Fibroblast of pulmonary artery (primary cell): ENCODE measurements around the gene CDK12.
"Not testable (repeated sequence)": the region's sequence is repeated elsewhere in the genome, so short reads cannot be mapped to it uniquely, and the experiment has no call there.

ENCODE experiments used
- DNase-seq: peaks from one replicate; pipeline ENCODE4 v3.0.0-alpha.2; 2010; ENCODE audit warnings: low read depth
- H3K4me3 ChIP-seq: replicated peaks from 2 replicates; pipeline ENCODE4 v1.5.1; 2011; ENCODE audit warnings: low read depth, mild to moderate bottlenecking, control low read depth, low read length, moderate library complexity
- TF ChIP-seq, protein P1 (sequence below): IDR thresholded peaks from 2 replicates; pipeline ENCODE4 v1.5.1; 2011; ENCODE audit warnings: mild to moderate bottlenecking, control low read depth, low read length, inconsistent platforms; ENCODE audit errors: missing control alignments

Gene CDK12

DNA sequence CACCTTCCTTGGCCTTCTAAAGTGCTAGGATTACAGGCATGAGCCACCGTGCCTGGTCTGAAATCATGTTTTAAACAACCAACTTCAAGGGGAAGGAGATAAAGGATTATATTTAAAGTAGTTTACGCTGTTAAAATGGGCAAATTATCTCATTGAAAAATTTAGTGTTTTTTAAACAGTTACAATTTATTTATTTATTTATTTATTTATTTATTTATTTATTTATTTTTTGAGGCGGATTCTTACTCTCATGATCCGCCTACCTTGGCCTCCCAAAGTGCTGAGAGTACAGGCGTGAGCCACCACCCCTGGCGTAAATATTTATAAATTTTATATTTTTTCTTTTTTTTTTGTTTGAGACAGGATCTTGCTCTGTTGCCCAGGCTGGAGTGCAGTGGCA lies 22.2 kb downstream of the CDK12 start:
- no peak overlapping the region for H3K4me3 ChIP-seq
- TF ChIP-seq, protein P1, sequence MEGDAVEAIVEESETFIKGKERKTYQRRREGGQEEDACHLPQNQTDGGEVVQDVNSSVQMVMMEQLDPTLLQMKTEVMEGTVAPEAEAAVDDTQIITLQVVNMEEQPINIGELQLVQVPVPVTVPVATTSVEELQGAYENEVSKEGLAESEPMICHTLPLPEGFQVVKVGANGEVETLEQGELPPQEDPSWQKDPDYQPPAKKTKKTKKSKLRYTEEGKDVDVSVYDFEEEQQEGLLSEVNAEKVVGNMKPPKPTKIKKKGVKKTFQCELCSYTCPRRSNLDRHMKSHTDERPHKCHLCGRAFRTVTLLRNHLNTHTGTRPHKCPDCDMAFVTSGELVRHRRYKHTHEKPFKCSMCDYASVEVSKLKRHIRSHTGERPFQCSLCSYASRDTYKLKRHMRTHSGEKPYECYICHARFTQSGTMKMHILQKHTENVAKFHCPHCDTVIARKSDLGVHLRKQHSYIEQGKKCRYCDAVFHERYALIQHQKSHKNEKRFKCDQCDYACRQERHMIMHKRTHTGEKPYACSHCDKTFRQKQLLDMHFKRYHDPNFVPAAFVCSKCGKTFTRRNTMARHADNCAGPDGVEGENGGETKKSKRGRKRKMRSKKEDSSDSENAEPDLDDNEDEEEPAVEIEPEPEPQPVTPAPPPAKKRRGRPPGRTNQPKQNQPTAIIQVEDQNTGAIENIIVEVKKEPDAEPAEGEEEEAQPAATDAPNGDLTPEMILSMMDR: no peak
- DNase-seq: no peak

DNA sequence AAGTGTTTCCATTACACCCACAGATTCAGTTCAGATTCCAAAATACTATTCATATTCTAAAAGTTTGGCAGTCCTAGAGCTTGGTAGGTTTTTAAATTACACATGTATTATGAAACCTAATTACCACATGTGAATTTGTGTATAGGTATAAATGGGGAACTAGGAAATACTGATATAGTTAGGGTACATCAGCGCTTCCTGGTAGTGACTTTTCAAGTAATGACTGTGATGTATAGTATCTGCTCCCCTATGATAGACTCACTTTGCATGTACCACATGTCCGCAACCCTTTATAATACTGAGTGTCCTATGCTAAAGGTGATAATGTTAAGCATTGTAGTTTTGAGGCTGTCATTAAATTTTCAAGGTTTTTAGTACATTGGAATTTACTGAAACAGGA lies 22.9 kb downstream of the CDK12 start:
- TF ChIP-seq, protein P1: no peak
- no peak for DNase-seq
- H3K4me3 ChIP-seq: no peak overlapping the region

DNA sequence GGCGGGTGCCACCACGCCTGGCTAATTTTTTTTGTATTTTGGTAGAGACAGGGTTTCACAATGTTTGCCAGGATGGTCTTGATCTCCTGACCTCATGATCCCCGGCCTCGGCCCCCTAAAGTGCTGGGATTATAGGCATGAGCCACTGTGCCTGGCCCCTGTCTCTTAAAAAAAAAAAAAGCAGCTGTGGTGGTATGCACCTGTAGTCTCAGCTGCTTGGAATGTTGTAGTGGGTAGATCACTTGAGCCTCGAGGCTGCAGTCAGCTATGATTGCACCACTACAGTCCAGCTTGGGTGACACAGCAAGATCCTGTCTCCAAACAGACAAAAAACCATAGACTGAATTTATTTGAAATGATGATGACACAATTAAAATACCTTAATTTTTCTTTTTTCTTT lies 24.3 kb downstream of the CDK12 start:
- H3K4me3 ChIP-seq: no peak overlapping the region
- DNase-seq: peak; percentile 87
- TF ChIP-seq, protein P1: no peak

DNA sequence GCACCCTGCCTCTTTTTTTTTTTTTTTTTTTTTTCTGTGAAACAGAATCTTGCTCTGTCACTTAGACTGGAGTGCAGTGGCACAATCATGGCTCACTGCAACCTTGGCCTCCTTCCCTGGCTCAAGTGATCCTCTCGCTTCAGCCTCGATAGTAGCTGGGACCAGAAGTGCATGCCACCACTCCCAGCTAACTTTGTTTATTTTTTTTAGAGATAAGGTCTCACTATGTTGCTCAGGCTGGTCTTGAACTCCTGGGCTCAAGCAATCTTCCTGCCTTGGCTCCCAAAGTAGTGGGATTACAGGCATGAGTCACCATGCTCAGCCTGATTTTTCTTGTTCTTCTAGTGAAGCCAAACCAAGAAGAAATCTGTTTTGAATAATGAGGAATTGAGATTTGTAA lies 25.0 kb downstream of the CDK12 start:
- DNase-seq: peak; percentile 47
- TF ChIP-seq, protein P1: no peak
- H3K4me3 ChIP-seq: no peak overlapping the region

DNA sequence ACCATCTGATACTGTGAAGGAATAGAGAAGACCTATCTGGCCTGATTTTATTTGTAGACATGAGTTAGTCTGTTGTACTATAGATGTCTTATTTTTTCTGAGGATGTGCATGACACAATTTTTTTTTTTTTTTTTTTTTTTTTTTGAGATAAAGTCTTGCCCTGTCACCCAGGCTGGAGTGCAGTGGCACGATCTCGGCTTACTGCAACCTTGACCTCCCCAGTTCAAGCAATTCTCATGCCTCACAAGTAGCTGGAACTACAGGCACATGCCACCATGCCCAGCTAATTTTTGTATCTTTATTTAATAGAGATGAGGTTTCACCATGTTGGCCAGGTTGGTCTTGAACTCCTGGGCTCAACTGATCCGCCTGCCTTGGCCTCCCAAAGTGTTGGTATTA lies 26.2 kb downstream of the CDK12 start:
- DNase-seq, H3K4me3 ChIP-seq: not testable (repeated sequence)

DNA sequence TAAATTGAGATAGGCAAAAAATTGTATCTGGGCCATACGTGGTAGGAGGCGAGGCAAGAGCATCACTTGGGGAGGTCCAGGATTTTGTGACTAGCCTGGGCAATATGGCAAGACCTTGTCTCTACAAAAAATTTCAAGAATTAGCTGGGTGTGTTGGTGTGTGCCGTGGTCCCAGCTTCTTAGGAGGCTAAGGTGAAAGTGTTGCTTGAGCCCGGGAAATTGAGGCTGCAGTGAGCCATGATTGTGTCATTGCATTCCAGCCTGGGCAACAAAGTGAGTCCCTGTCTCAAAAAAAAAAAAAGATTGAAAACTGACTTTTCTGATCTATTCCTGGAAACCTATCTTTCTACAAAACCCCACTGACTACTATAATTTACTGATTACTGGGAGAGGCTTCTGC lies 26.7 kb downstream of the CDK12 start:
- no peak for DNase-seq
- no peak overlapping the region for H3K4me3 ChIP-seq
- TF ChIP-seq, protein P1: no peak

DNA sequence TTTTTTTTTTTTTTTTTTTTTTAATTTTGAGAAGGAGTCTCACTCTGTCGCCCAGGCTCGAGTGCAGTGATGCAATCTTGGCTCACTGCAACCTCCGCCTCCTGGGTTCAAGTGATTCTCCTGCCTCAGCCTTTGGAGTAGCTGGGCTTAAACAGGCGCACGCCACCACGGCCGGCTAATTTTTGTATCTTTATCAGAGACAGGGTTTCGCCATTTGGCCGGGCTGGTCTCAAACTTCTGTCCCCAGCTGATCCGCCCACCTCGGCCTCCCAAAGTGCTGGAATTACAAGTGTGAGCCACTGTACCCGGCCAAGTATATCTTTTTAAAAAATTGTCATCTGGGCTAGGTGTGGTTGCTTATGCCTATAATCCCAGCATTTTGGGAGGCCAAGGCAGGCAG lies 35.6 kb downstream of the CDK12 start:
- not testable (repeated sequence) for DNase-seq, H3K4me3 ChIP-seq

DNA sequence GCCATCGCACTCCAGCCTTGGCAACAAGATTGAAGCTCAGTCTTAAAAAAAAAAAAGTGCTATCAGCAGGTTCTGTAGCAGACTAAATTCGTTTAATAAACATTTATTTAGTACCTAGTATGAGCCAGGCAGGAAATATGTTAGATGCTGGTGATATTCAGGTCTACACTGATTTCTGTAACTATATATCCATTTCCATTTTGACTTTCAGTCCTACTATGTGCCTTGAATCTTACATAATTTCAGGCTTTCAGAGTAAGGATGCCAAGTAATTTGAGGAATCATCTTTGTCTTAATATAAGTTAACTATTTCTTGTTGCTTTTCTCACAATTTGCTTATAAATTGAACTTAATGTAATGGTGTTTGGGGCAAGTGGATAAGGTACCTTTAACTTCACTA lies 46.2 kb downstream of the CDK12 start:
- H3K4me3 ChIP-seq: no peak overlapping the region
- TF ChIP-seq, protein P1: no peak
- DNase-seq: no peak
